K562 (cell line): ENCODE data around the gene ZNF581.

Source experiments
- ATF7 ChIP-seq: fragments of 450-650 bp; IDR thresholded peaks from 2 replicates; pipeline ENCODE4 v1.7.1; 2014; ENCODE audit warnings: mild to moderate bottlenecking, moderate library complexity
- ELF1 ChIP-seq: fragments of 200-800 bp; sonication (Bioruptor generic); IDR thresholded peaks from 2 replicates; pipeline ENCODE4 v1.6.1; 2016; ENCODE audit warnings: missing genetic modification characterization, missing compliant biosample characterization
- FUS ChIP-seq: fragments of 200-400 bp; formaldehyde crosslinking; optimal IDR thresholded peaks from 2 replicates; pipeline ENCODE3; 2017; ENCODE audit warnings: low read depth, low read length
- MEIS2 ChIP-seq: fragments of 450-650 bp; IDR thresholded peaks from 2 replicates; pipeline ENCODE4 v1.6.1; 2014; ENCODE audit warnings: mild to moderate bottlenecking; ENCODE audit not compliant: partially characterized antibody
- PPARD ChIP-seq: fragments of 250-450 bp; sonication (Bioruptor Pico); IDR thresholded peaks from 2 replicates; pipeline ENCODE4 v1.8.0; 2022; ENCODE audit warnings: inconsistent platforms, mild to moderate bottlenecking, moderate library complexity
- TCF3 ChIP-seq: sonication (generic); formaldehyde crosslinking; IDR thresholded peaks from 2 replicates; pipeline ENCODE4 v1.4.0; 2020; ENCODE audit warnings: mild to moderate bottlenecking, missing genetic modification reagents
- U2AF1 ChIP-seq: fragments of 200-400 bp; formaldehyde crosslinking; optimal IDR thresholded peaks from 2 replicates; pipeline ENCODE3; 2017; ENCODE audit warnings: mild to moderate bottlenecking, low read depth, low read length, moderate library complexity
- ZFX ChIP-seq: sonication (generic); formaldehyde crosslinking; IDR thresholded peaks from 2 replicates; pipeline ENCODE4 v1.8.0; 2022; ENCODE audit warnings: mild to moderate bottlenecking, missing genetic modification reagents, moderate library complexity
- ZNF282 ChIP-seq: sonication (generic); formaldehyde crosslinking; IDR thresholded peaks from 2 replicates; pipeline ENCODE4 v1.8.1; 2023; ENCODE audit warnings: missing genetic modification reagents
- TF ChIP-seq, protein P1 (sequence below): sonication (generic); formaldehyde crosslinking; IDR thresholded peaks from 2 replicates; pipeline ENCODE4 v1.4.0; 2020; ENCODE audit warnings: mild to moderate bottlenecking, missing genetic modification reagents

DNA sequence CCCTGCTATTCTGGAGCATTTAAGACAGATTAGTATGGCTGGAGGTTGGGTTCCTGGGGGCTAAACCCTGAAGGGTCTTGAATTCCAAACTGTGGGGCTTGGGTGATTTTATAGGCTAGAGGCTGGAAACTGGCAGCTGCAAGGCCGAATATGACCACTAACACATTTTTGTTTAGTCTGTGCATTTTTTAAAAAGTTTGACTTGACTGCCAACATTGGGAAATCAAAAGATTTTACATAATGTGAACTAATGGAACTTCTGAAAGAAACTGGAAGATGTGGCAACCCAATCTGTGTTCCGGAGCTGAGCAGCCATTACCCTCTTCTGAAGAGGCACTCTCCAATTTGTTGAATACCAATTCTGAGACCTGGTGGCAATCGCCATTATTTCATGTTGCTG is 24.2 kb upstream of the ZNF581 start:
- TF ChIP-seq ELF1 (no peak), FUS (no peak), ATF7 (no peak), ZNF282 (CRISPR knock-in tag) (no peak), TCF3 (CRISPR knock-in tag) (no peak), ZFX (CRISPR knock-in tag) (no peak), PPARD (CRISPR knock-in tag) (no peak), MEIS2 (no peak), U2AF1 (no peak)
- TF ChIP-seq, protein P1, sequence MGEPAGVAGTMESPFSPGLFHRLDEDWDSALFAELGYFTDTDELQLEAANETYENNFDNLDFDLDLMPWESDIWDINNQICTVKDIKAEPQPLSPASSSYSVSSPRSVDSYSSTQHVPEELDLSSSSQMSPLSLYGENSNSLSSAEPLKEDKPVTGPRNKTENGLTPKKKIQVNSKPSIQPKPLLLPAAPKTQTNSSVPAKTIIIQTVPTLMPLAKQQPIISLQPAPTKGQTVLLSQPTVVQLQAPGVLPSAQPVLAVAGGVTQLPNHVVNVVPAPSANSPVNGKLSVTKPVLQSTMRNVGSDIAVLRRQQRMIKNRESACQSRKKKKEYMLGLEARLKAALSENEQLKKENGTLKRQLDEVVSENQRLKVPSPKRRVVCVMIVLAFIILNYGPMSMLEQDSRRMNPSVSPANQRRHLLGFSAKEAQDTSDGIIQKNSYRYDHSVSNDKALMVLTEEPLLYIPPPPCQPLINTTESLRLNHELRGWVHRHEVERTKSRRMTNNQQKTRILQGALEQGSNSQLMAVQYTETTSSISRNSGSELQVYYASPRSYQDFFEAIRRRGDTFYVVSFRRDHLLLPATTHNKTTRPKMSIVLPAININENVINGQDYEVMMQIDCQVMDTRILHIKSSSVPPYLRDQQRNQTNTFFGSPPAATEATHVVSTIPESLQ (CRISPR knock-in tag), result no peak
